Measurements from ENCODE around the gene KLHL11.

Gene KLHL11

DNA sequence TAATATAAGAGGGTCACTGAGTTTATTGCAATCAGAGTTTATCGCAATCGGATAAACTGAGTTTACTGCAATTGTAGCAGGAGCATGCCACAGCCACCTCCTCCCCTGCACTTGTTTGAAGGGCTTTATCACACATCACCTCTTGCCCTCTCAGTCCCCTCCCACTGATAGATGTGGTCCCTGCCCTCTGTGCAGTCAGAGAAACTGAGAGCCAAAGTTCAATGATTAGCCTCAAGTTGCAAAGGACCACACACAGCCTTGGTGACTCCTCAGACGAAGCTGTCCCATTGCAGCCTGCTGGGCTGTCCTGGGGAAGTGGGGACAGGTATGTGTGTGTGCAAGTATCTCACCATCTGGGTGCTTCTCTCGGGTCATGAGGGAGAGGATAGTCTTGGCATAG lies 39.9 kb upstream of the KLHL11 start:
- H3K27ac ChIP-seq (ENCODE audit: low read length) = no peak overlapping the region
- H3K4me1 ChIP-seq (ENCODE audit: control insufficient read depth in 1 of 2, insufficient read depth in 2 of 2, low read length in 2 of 2) = peaks cover 0 to 10% of the 10 kb centered on the region in 2 donors
- no peaks in the 10 kb centered on the region for H3K9me3 ChIP-seq (ENCODE audit: control insufficient read depth in 1 of 2, low read length in 2 of 2)
- H3K4me3 ChIP-seq (ENCODE audit: low read depth in 1 of 2, low read length in 2 of 2) = no peak overlapping the region
- H3K36me3 ChIP-seq (ENCODE audit: control insufficient read depth in 1 of 2, insufficient read depth in 2 of 2, low read length in 2 of 2) = peaks cover 59 to 77% of the 10 kb centered on the region in 2 donors
- no peaks in the 10 kb centered on the region for H3K27me3 ChIP-seq (ENCODE audit: low read depth, low read length)

DNA sequence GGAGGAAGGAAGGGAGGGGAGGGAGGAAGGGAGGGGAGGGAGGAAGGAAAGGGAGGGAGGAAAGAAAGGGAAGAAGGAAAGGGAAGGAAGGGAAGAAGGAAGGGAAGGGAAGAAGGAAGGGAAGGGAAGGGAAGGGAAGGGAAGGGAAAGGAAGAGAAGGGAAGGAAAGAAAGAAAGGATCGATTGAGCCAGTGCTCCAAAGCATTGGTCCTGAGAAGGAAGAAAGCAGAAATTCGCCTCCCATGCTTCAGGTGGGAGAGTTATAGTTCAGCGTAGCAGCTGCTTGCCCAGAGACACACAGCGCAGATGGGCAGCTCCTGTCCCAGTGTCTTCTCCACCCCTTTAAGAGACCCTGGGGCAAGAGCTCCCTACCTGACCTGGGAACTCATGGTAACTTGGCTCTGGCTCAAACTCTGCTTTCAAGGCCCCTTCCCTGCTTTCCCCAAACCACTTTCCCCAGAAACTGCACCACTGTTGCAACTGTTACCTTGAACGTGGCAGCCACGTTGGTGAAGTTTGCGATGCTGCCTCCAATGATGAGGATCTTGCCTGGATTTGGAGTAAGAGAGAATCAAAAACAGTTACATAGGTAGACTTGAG lies 39.1 kb upstream of the KLHL11 start:
- peaks cover 55 to 69% of the 10 kb centered on the region in 2 donors for H3K36me3 ChIP-seq (ENCODE audit: control insufficient read depth in 1 of 2, insufficient read depth in 2 of 2, low read length in 2 of 2)
- no peak overlapping the region for H3K27ac ChIP-seq (ENCODE audit: low read length)
- H3K4me3 ChIP-seq (ENCODE audit: low read depth in 1 of 2, low read length in 2 of 2) = no peak overlapping the region
- H3K9me3 ChIP-seq (ENCODE audit: control insufficient read depth in 1 of 2, low read length in 2 of 2) = no peaks in the 10 kb centered on the region
- no peaks in the 10 kb centered on the region for H3K27me3 ChIP-seq (ENCODE audit: low read depth, low read length)
- H3K4me1 ChIP-seq (ENCODE audit: control insufficient read depth in 1 of 2, insufficient read depth in 2 of 2, low read length in 2 of 2) = peaks cover 0 to 10% of the 10 kb centered on the region in 2 donors

DNA sequence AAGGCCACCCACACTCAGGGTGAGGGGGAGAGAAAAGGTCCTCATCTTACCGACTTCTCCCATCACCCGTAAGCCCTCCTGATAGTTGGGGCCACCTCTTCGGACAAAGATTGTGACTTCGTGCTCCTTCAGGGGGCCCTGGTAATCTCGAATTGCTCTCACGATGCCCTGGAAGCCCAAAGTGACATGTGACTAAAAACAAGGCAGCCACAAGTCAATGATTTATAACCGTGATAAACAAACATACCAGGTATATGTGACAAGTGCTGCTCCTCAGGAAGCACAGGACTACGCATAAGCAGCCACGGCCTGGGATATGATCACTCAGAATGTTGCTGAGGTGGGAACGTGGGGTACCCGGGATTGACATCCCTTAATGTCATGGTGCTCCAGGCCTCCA lies 36.4 kb upstream of the KLHL11 start:
- H3K9me3 ChIP-seq (ENCODE audit: control insufficient read depth in 1 of 2, low read length in 2 of 2) = no peaks in the 10 kb centered on the region
- H3K36me3 ChIP-seq (ENCODE audit: control insufficient read depth in 1 of 2, insufficient read depth in 2 of 2, low read length in 2 of 2) = peaks cover 61 to 67% of the 10 kb centered on the region in 2 donors
- H3K27ac ChIP-seq (ENCODE audit: low read length) = no peak overlapping the region
- no peaks in the 10 kb centered on the region for H3K27me3 ChIP-seq (ENCODE audit: low read depth, low read length)
- peaks cover 0 to 2% of the 10 kb centered on the region in 2 donors for H3K4me1 ChIP-seq (ENCODE audit: control insufficient read depth in 1 of 2, insufficient read depth in 2 of 2, low read length in 2 of 2)
- no peak overlapping the region for H3K4me3 ChIP-seq (ENCODE audit: low read depth in 1 of 2, low read length in 2 of 2)

DNA sequence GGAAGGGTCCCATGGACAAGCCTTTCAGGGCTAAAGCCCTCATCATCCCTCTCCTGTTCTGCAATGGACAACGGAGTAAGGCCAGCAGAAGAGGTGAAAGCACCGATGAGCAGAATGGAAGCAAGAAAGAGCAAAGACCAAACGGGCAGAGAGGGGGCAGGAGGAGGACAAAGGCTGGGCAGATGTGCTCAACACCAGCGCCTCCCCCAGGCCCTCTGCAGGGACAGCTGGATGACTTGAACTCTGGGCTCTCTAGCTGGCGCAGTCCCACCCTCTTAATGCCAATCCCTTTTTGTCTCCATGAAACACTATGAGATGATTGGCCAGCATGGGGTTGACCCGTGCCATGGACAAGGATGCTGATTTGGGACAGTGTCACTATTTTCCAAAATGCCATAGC lies 31.5 kb upstream of the KLHL11 start:
- H3K27ac ChIP-seq (ENCODE audit: low read length) = no peak overlapping the region
- H3K4me1 ChIP-seq (ENCODE audit: control insufficient read depth in 1 of 2, insufficient read depth in 2 of 2, low read length in 2 of 2) = peaks cover 5 to 21% of the 10 kb centered on the region in 2 donors
- no peaks in the 10 kb centered on the region for H3K27me3 ChIP-seq (ENCODE audit: low read depth, low read length)
- no peak overlapping the region for H3K4me3 ChIP-seq (ENCODE audit: low read depth in 1 of 2, low read length in 2 of 2)
- H3K9me3 ChIP-seq (ENCODE audit: control insufficient read depth in 1 of 2, low read length in 2 of 2) = no peaks in the 10 kb centered on the region
- peaks cover 50 to 63% of the 10 kb centered on the region in 2 donors for H3K36me3 ChIP-seq (ENCODE audit: control insufficient read depth in 1 of 2, insufficient read depth in 2 of 2, low read length in 2 of 2)

DNA sequence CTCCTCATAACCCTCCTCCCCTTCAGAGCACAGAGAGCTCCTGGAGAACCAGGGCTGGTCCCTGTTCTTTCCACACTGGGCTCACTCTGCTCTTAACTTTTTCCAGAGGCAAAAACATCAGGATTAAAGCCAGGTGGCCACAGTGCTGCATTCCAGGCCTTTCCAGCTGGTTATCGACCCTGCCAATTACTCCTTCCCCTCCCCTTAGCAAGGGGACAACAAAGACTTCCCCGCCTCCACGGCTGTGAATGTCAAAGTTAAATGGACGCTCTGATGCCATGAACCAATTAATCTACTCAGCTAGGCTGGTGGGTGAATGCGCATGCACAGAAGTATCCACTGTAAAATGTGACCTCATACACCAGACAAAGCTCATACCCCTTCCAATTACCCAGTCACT lies 30.4 kb upstream of the KLHL11 start:
- peaks cover 46 to 61% of the 10 kb centered on the region in 2 donors for H3K36me3 ChIP-seq (ENCODE audit: control insufficient read depth in 1 of 2, insufficient read depth in 2 of 2, low read length in 2 of 2)
- peaks cover 5 to 21% of the 10 kb centered on the region in 2 donors for H3K4me1 ChIP-seq (ENCODE audit: control insufficient read depth in 1 of 2, insufficient read depth in 2 of 2, low read length in 2 of 2)
- H3K27me3 ChIP-seq (ENCODE audit: low read depth, low read length) = no peaks in the 10 kb centered on the region
- H3K4me3 ChIP-seq (ENCODE audit: low read depth in 1 of 2, low read length in 2 of 2) = no peak overlapping the region
- no peaks in the 10 kb centered on the region for H3K9me3 ChIP-seq (ENCODE audit: control insufficient read depth in 1 of 2, low read length in 2 of 2)
- H3K27ac ChIP-seq (ENCODE audit: low read length) = no peak overlapping the region

DNA sequence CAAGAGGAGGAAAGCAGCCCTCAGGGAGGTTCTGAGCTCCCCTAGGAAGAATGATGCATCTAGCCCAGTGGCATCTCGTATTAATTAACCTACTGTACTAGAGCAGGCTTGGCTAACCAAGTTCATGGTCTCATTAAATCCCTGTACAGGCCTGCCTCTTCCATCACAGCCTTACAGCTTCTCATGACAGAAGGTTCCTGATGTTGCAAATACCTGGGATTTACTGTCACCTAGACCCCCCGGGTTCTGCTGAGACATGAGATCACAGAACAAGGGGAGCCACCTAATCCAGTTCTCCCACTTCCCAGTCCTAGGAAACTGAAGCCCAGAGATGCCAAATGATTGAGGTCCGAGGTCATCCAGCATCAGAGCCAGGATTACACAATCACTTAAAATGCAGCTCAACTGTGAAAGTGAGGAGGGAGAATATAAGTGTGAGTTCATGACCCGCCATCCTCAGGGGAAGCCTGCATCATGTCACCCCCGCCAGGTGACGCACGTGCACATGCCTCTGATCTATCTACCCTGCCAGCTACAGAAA lies 29.6 kb upstream of the KLHL11 start:
- Histone ChIP-seq H3K4me3 (ENCODE audit: low read depth in 1 of 2, low read length in 2 of 2) (no peak overlapping the region), H3K36me3 (ENCODE audit: control insufficient read depth in 1 of 2, insufficient read depth in 2 of 2, low read length in 2 of 2) (peaks cover 48 to 63% of the 10 kb centered on the region in 2 donors), H3K27ac (ENCODE audit: low read length) (no peak overlapping the region), H3K4me1 (ENCODE audit: control insufficient read depth in 1 of 2, insufficient read depth in 2 of 2, low read length in 2 of 2) (peaks cover 5 to 21% of the 10 kb centered on the region in 2 donors), H3K9me3 (ENCODE audit: control insufficient read depth in 1 of 2, low read length in 2 of 2) (no peaks in the 10 kb centered on the region), H3K27me3 (ENCODE audit: low read depth, low read length) (no peaks in the 10 kb centered on the region)

DNA sequence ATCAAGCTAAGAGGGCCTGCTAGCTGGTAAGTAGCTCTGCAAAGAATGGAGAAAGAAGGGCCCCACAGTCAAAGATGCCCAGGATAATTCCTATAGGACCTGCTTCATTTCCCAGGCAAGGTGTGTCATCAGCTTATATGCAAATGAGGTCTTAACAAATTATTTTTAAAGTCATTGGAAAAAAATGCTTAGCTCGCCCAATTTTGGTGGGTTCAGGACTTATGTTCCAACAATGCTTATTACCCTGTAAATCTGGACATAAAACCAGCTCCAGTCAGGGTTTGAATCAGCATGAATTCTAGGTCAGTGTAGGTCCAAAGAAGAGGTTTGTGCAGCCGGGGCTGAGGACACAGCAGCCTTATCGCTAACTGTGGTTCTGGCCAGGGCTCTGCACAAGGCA lies 28.2 kb upstream of the KLHL11 start:
- H3K27me3 ChIP-seq (ENCODE audit: low read depth, low read length) = no peaks in the 10 kb centered on the region
- peaks cover 5 to 21% of the 10 kb centered on the region in 2 donors for H3K4me1 ChIP-seq (ENCODE audit: control insufficient read depth in 1 of 2, insufficient read depth in 2 of 2, low read length in 2 of 2)
- no peak overlapping the region for H3K4me3 ChIP-seq (ENCODE audit: low read depth in 1 of 2, low read length in 2 of 2)
- H3K36me3 ChIP-seq (ENCODE audit: control insufficient read depth in 1 of 2, insufficient read depth in 2 of 2, low read length in 2 of 2) = peaks cover 45 to 72% of the 10 kb centered on the region in 2 donors
- no peak overlapping the region for H3K27ac ChIP-seq (ENCODE audit: low read length)
- no peaks in the 10 kb centered on the region for H3K9me3 ChIP-seq (ENCODE audit: control insufficient read depth in 1 of 2, low read length in 2 of 2)

DNA sequence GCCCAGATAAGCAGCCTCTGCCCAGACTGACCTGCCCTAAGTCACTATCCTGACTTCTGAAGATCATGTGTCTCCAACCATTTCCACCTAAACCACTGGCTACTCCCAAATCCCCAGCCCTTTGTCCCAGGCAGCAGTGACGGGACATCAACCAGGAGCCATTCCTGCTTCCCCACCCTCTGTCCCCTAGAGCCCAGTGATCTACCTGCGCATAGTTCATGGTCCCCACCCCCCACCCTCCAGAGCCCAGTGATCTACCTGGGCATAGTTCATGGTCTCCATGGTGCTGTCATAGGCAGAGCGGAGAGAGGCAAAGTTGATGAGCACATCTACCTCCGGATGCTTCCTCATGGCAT lies 26.8 kb upstream of the KLHL11 start:
- Histone ChIP-seq H3K4me1 (ENCODE audit: control insufficient read depth in 1 of 2, insufficient read depth in 2 of 2, low read length in 2 of 2) (peaks cover 5 to 21% of the 10 kb centered on the region in 2 donors), H3K36me3 (ENCODE audit: control insufficient read depth in 1 of 2, insufficient read depth in 2 of 2, low read length in 2 of 2) (peaks cover 45 to 69% of the 10 kb centered on the region in 2 donors), H3K9me3 (ENCODE audit: control insufficient read depth in 1 of 2, low read length in 2 of 2) (no peaks in the 10 kb centered on the region), H3K27ac (ENCODE audit: low read length) (no peak overlapping the region), H3K27me3 (ENCODE audit: low read depth, low read length) (no peaks in the 10 kb centered on the region), H3K4me3 (ENCODE audit: low read depth in 1 of 2, low read length in 2 of 2) (no peak overlapping the region)

DNA sequence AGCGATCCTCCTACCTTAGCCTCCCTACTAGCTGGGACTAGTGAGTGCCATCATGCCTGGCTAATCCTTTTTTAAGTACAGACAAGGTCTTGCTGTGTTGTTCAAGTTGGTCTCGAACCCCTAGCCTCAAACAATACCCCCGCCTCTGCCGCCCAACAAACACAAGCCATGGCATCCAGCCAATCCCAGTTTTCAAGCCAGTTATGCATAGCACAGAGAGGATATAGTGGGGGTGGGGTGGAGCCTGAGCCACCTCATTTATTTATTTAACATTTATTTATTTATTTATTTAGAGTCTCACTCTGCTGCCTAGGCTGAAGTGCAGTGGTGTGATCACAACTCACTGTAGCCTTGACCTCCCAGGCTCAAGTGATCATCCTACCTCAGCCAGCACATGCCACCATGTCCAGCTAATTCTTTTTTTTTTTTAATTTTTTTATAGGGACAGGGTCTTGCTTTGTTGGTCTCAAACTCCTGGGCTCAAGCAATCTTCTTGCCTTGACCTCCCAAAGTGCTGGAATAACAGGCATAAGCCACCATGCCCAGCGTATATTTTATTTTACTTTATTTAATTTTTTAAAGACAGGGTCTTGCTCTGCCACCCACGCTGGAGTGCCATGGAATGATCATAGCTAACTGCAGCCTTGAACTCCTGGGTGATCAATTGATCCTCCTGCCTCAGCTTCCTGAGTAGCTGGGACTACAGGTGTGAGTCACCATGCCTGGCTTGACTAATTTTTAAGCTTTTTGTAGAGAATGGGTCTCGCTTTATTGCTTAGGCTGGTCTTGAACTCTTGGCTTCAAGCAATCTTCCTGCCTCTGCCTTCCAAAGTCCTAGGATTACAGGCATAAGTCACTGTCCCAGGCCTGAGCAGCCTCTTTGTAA lies 26.2 kb upstream of the KLHL11 start:
- Histone ChIP-seq H3K4me1 (ENCODE audit: control insufficient read depth in 1 of 2, insufficient read depth in 2 of 2, low read length in 2 of 2) (peaks cover 5 to 20% of the 10 kb centered on the region in 2 donors), H3K4me3 (ENCODE audit: low read depth in 1 of 2, low read length in 2 of 2) (no peak overlapping the region), H3K27me3 (ENCODE audit: low read depth, low read length) (no peaks in the 10 kb centered on the region), H3K27ac (ENCODE audit: low read length) (no peak overlapping the region), H3K36me3 (ENCODE audit: control insufficient read depth in 1 of 2, insufficient read depth in 2 of 2, low read length in 2 of 2) (peaks cover 42 to 69% of the 10 kb centered on the region in 2 donors), H3K9me3 (ENCODE audit: control insufficient read depth in 1 of 2, low read length in 2 of 2) (no peaks in the 10 kb centered on the region)

DNA sequence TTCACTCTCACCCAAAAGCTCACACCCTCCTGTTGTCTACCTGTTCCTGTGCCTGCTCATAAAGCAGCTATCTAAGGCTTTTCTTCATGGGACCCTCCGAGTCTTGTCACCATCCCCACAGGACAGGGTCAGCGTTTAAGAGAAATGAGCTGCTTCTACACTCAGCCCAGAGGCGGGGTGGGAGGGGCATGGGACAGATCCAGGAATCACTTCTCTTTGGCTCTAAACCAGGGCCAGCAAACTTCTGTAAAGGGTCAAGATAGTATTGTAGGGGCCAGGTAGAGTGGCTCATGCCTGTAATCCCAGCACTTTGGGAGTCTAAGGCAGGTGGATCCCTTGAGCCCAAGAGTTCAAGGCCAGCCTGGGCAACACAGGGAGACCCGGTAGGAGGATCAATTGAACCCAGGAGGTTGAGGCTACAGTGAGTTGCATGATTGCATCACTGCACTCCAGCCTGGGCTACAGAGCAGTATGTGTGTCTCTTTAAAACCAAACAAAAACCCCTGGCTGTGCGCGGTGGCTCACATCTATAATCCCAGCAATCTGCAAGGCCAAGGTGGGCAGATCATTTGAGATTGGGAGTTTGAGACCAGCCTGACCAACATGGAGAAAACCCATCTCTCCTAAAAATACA lies 23.2 kb upstream of the KLHL11 start:
- Histone ChIP-seq H3K27me3 (ENCODE audit: low read depth, low read length) (no peaks in the 10 kb centered on the region), H3K4me3 (ENCODE audit: low read depth in 1 of 2, low read length in 2 of 2) (no peak overlapping the region), H3K9me3 (ENCODE audit: control insufficient read depth in 1 of 2, low read length in 2 of 2) (no peaks in the 10 kb centered on the region), H3K27ac (ENCODE audit: low read length) (no peak overlapping the region), H3K4me1 (ENCODE audit: control insufficient read depth in 1 of 2, insufficient read depth in 2 of 2, low read length in 2 of 2) (no peaks in the 10 kb centered on the region), H3K36me3 (ENCODE audit: control insufficient read depth in 1 of 2, insufficient read depth in 2 of 2, low read length in 2 of 2) (peaks cover 59 to 82% of the 10 kb centered on the region in 2 donors)

DNA sequence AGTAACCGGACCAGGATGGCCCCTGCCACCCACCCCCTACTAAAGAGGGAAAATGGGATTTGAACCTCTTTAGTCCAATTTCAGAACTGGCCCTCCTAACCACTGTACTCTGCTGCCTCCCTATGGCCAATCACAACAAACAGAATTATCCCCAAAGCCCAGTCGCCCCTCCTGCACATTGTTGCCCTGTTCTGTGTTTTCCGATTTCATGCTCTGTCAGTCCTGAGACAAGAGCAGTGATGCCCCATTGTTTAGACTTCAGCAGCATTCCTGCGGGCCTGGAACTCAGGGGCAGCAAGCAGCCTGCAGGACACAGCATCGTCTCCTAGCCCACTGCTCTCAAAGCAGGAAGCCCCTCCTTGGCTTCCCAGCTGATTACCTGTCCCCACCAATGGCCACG lies 20.5 kb upstream of the KLHL11 start:
- no peaks in the 10 kb centered on the region for H3K9me3 ChIP-seq (ENCODE audit: control insufficient read depth in 1 of 2, low read length in 2 of 2)
- H3K4me3 ChIP-seq (ENCODE audit: low read depth in 1 of 2, low read length in 2 of 2) = no peak overlapping the region
- no peaks in the 10 kb centered on the region for H3K4me1 ChIP-seq (ENCODE audit: control insufficient read depth in 1 of 2, insufficient read depth in 2 of 2, low read length in 2 of 2)
- peaks cover 59 to 77% of the 10 kb centered on the region in 2 donors for H3K36me3 ChIP-seq (ENCODE audit: control insufficient read depth in 1 of 2, insufficient read depth in 2 of 2, low read length in 2 of 2)
- no peaks in the 10 kb centered on the region for H3K27me3 ChIP-seq (ENCODE audit: low read depth, low read length)
- no peak overlapping the region for H3K27ac ChIP-seq (ENCODE audit: low read length)

Data from muscle layer of duodenum (tissue), 2 donors.